Natural killer cell (primary cell): ENCODE measurements around the gene GARIN5A. TPM values are rescaled to one million over a fixed set of nuclear protein-coding genes. Genes with fewer than 3 reads are reported as not detected.

Experiments
- ATAC-seq, 3 donors: fragments of 150-1000 bp in 2 of 3; fragments of 200-7000 bp in 1 of 3; cut with Tn5 transposase; 1 replicate in 1 of 3; 2 replicates in 2 of 3; pipeline ENCODE4 v1.10.0; 2021; ENCODE audit warnings: mild to moderate bottlenecking in 2 of 3, moderate library complexity in 2 of 3
- DNase-seq, 2 donors: peaks; one replicate each; pipeline versions ENCODE4 v3.0.0 to v3.0.0-alpha.2; 2013 to 2021; ENCODE audit warnings: mixed read lengths in 1 of 2
- H3K27ac ChIP-seq: one replicate; pipeline ENCODE4 v1.5.1; 2013; ENCODE audit warnings: mild to moderate bottlenecking, low read length
- H3K27me3 ChIP-seq: one replicate; pipeline ENCODE4 v1.6.1; 2013; ENCODE audit warnings: low read length; ENCODE audit not compliant: control insufficient read depth, insufficient read depth
- H3K36me3 ChIP-seq: one replicate; pipeline ENCODE4 v1.6.1; 2013; ENCODE audit warnings: low read length; ENCODE audit not compliant: control insufficient read depth, insufficient read depth
- H3K4me1 ChIP-seq: one replicate; pipeline ENCODE4 v1.6.1; 2013; ENCODE audit warnings: low read length; ENCODE audit not compliant: control insufficient read depth, insufficient read depth
- H3K4me3 ChIP-seq: one replicate; pipeline ENCODE4 v1.5.1; 2013; ENCODE audit warnings: low read length
- H3K9me3 ChIP-seq: one replicate; pipeline ENCODE4 v1.6.1; 2013; ENCODE audit warnings: low read length; ENCODE audit not compliant: control insufficient read depth, insufficient read depth
- H3K27ac Mint-ChIP-seq, 2 donors: one replicate each; pipeline ENCODE4 v1.8.0; 2022; ENCODE audit warnings: mild to moderate bottlenecking in 2 of 2, mixed read lengths in 2 of 2, moderate library complexity in 1 of 2
- H3K27me3 Mint-ChIP-seq, 2 donors: one replicate each; pipeline ENCODE4 v1.8.0; 2022; ENCODE audit warnings: low read depth in 2 of 2, mixed read lengths in 2 of 2
- H3K36me3 Mint-ChIP-seq: one replicate; pipeline ENCODE4 v1.8.0; 2022; ENCODE audit warnings: mixed read lengths
- H3K4me1 Mint-ChIP-seq, 2 donors: one replicate each; pipeline ENCODE4 v1.8.0; 2022; ENCODE audit warnings: mixed read lengths in 2 of 2
- H3K4me3 Mint-ChIP-seq: one replicate; pipeline ENCODE4 v1.8.0; 2022; ENCODE audit warnings: mild to moderate bottlenecking, moderate library complexity, mixed read lengths
- H3K9me3 Mint-ChIP-seq, 2 donors: one replicate each; pipeline ENCODE4 v1.8.0; 2022; ENCODE audit warnings: mixed read lengths in 2 of 2
- WGBS: methylation state at CpG from one replicate; pipeline ENCODE4 v1.1.7; 2013; ENCODE audit warnings: missing lambda C conversion rate; ENCODE audit not compliant: insufficient coverage; 5-methylcytosine and 5-hydroxymethylcytosine counted together
- intact Hi-C: fragments of 100-400 bp; cut with micrococcal nuclease; formaldehyde crosslinking; loops from one replicate; pipeline ENCODE4 v1.14.2; 2022
- total RNA-seq, 4 donors: library from RNA; stranded (reverse); fragments of 120-200 nt in 1 of 4; gene quantifications; one replicate each; pipeline versions ENCODE4 v1.2.3 to v1.2.4, GENCODE V29; 2013 to 2022
- TF ChIP-seq, protein P1 (sequence below): fragments of 200-600 bp; IDR thresholded peaks from one replicate; pipeline ENCODE4 v1.8.0; 2022; ENCODE audit warnings: antibody characterized with exemption

GARIN5A gene
- total RNA-seq, 3 donors from 2014 or later (not counting 1 experiment from before 2014, with no cell fraction given): 0.59 TPM; not detected in 2

DNA sequence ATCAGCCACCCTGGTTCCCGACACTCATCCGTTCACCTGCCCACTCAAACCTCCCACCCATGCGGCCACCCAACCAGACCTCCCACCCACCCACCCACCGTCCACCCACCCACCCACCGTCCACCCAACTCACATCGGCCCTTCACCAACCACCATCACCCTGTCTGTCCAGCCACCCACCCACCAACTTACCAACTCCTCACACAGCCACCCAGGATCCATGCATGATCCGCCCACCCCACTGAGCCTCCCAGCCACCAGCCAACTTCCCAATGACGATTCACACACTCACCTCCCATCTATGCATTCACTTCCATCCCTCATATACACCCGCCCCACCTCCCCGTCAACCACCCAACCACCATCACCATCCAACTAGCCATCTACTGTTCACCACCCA lies 30.1 kb upstream of the GARIN5A start:
- H3K27me3 ChIP-seq: no peaks in the 10 kb centered on the region
- ATAC-seq: no peak
- Mint-ChIP-seq H3K36me3 (no peaks in the 10 kb centered on the region), H3K4me1 (peaks cover 15 to 32% of the 10 kb centered on the region in 2 donors), H3K9me3 (no peaks in the 10 kb centered on the region), H3K27ac (no peak overlapping the region), H3K27me3 (no peaks in the 10 kb centered on the region), H3K4me3 (no peak overlapping the region)
- TF ChIP-seq, protein P1, sequence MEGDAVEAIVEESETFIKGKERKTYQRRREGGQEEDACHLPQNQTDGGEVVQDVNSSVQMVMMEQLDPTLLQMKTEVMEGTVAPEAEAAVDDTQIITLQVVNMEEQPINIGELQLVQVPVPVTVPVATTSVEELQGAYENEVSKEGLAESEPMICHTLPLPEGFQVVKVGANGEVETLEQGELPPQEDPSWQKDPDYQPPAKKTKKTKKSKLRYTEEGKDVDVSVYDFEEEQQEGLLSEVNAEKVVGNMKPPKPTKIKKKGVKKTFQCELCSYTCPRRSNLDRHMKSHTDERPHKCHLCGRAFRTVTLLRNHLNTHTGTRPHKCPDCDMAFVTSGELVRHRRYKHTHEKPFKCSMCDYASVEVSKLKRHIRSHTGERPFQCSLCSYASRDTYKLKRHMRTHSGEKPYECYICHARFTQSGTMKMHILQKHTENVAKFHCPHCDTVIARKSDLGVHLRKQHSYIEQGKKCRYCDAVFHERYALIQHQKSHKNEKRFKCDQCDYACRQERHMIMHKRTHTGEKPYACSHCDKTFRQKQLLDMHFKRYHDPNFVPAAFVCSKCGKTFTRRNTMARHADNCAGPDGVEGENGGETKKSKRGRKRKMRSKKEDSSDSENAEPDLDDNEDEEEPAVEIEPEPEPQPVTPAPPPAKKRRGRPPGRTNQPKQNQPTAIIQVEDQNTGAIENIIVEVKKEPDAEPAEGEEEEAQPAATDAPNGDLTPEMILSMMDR: no peak
- peaks cover 14% of the 10 kb centered on the region for H3K4me1 ChIP-seq
- no peaks in the 10 kb centered on the region for H3K36me3 ChIP-seq
- DNase-seq: no peak
- H3K9me3 ChIP-seq: no peaks in the 10 kb centered on the region
- no peak overlapping the region for H3K4me3 ChIP-seq
- WGBS: 91% methylated on average over 6 of the region's 10 CpGs
- no peak overlapping the region for H3K27ac ChIP-seq
- intact Hi-C loops: no loop called here

DNA sequence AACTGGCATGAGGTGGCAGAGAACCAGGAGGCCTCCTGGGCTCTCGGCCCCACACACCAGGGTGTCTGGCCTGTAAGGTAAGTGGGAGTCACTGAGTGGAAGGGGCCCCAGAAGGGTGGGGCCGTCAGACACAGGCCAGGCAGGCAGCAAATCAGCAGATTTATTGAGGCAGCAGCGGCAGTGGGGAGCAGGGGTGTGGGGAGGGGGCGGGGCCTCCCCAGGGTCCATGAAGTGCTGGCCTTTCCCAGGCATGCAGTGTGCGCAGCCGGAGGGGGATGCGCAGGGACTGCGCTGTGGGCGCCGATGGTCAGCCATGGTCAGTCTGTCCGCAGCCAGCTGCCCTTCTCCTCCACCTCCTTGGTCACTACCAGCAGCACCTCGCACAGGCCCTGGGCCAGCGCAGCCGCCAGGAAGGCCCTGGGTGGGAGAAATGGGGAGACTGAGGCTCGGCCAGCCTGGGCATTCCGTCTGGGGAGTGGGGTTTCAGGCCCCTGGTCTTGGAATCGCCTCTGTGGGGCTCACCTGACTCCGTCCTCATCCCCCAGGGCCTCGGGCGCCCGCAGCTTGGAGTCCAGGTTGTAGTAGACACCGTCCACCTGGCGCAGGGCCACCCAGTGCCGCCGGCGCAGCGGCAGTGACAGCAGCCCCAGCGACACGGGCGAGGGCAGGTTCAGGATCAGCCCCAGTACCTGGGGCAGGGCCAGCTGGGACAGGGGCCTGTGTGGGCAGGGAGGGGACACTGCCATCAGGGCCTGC lies 29.4 kb upstream of the GARIN5A start:
- no peaks in the 10 kb centered on the region for H3K9me3 Mint-ChIP-seq
- peaks cover 8 to 25% of the 10 kb centered on the region in 2 donors for H3K4me1 Mint-ChIP-seq
- no peak overlapping the region for H3K27ac Mint-ChIP-seq
- intact Hi-C loops: no loop called here
- Histone ChIP-seq H3K9me3 (no peaks in the 10 kb centered on the region), H3K36me3 (no peaks in the 10 kb centered on the region), H3K4me1 (peaks cover 10% of the 10 kb centered on the region), H3K4me3 (no peak overlapping the region), H3K27me3 (no peaks in the 10 kb centered on the region), H3K27ac (no peak overlapping the region)
- no peak overlapping the region for H3K4me3 Mint-ChIP-seq
- DNase-seq: no peak
- H3K27me3 Mint-ChIP-seq: no peaks in the 10 kb centered on the region
- ATAC-seq: no peak
- TF ChIP-seq, protein P1: no peak
- WGBS: 97% methylated on average over 30 of the region's 30 CpGs
- H3K36me3 Mint-ChIP-seq: no peaks in the 10 kb centered on the region

DNA sequence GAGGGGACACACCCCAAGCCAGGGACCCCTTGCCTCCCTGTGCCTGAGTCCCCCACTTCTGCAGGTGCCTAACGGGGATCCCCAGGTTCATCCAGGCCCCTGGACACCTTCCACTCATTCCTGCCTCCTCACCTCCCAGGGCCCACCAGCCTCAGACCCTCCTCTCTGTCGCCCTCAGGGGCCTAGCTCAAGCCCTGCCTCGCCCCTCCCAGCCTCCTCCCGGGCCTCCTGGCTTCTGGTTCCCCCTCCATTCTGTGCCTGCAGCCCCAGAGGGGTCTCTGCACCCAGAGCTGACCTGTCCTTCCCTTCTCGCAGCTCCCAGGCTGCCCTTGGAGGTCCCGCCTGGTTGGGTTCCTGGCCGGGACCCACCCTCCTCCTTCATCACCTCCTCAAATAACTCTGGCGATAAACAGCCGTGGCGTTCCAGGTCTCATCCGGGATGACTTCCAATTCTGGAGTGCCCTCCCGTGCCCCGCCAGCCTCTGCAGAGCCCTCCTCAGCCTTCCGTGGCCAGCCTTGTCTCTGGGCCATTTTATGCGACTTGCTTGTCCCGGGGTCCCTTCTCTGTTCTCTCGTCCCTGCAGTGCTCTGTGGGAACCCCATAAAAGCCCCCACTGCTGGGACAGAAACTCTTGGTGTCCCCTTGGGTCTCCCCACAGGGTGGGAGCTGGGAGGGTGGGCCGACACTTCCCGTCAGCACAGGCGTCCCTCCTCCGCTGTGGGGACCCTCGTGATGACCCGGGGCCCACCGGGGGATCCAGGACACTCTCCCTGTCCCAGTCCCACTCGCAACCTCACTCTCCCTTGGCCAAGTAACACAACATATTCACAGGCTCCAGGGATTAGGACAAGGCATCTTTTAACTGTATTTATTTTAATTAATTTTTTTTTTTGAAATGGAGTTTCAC lies 25.2 kb upstream of the GARIN5A start:
- no peak for DNase-seq
- Mint-ChIP-seq H3K27ac (peak overlapping the region in 1 of 2 donors; percentile 49), H3K4me1 (peaks cover 0 to 4% of the 10 kb centered on the region in 2 donors), H3K27me3 (no peaks in the 10 kb centered on the region), H3K9me3 (no peaks in the 10 kb centered on the region), H3K36me3 (no peaks in the 10 kb centered on the region), H3K4me3 (no peak overlapping the region)
- H3K4me1 ChIP-seq: no peaks in the 10 kb centered on the region
- ATAC-seq: no peak
- no peaks in the 10 kb centered on the region for H3K36me3 ChIP-seq
- WGBS: 89% methylated on average over 24 of the region's 25 CpGs
- H3K27ac ChIP-seq: no peak overlapping the region
- TF ChIP-seq, protein P1: no peak
- intact Hi-C loops: no loop called here
- H3K9me3 ChIP-seq: no peaks in the 10 kb centered on the region
- no peak overlapping the region for H3K4me3 ChIP-seq
- no peaks in the 10 kb centered on the region for H3K27me3 ChIP-seq
